Right lobe of liver (tissue), 6 donors: ENCODE measurements around the gene HIRA. TPM values are rescaled to one million over a fixed set of nuclear protein-coding genes. Genes with fewer than 3 reads are reported as not detected.

Experiments
- ATAC-seq, 4 donors: fragments of 200-7000 bp; cut with Tn5 transposase; one replicate each; pipeline ENCODE4 v1.9.1; 2020; ENCODE audit warnings: mild to moderate bottlenecking in 4 of 4, moderate library complexity in 4 of 4
- DNase-seq, 3 donors: peaks; one replicate each; pipeline ENCODE4 v3.0.0-alpha.2; 2020
- H3K27ac ChIP-seq, 3 donors: fragments of 200-600 bp; one replicate each; pipeline ENCODE4 v1.8.0; 2022
- H3K27me3 ChIP-seq, 2 donors: fragments of 200-600 bp; one replicate each; pipeline ENCODE4 v1.8.0; 2022
- H3K36me3 ChIP-seq, 4 donors: fragments of 200-600 bp; sonication (generic) in 1 of 4; one replicate each; pipeline versions ENCODE4 v1.5.1 to v1.8.0; 2017 to 2022; ENCODE audit warnings: control low read depth in 1 of 4
- H3K4me1 ChIP-seq, 4 donors: fragments of 200-600 bp; sonication (generic) in 1 of 4; one replicate each; pipeline versions ENCODE4 v1.5.1 to v1.8.0; 2017 to 2022; ENCODE audit warnings: control low read depth in 1 of 4
- H3K4me3 ChIP-seq, 3 donors: fragments of 200-600 bp; one replicate each; pipeline ENCODE4 v1.8.0; 2022
- H3K9me3 ChIP-seq, 4 donors: fragments of 200-600 bp; sonication (generic) in 1 of 4; one replicate each; pipeline versions ENCODE4 v1.5.1 to v1.8.0; 2017 to 2022; ENCODE audit warnings: control low read depth in 1 of 4
- CTCF ChIP-seq, 4 donors: fragments of 200-600 bp in 3 of 4; fragments of 450-650 bp in 1 of 4; IDR thresholded peaks; one replicate each; pipeline versions ENCODE4 v1.5.1 to v1.8.0; 2016 to 2022; ENCODE audit warnings: antibody characterized with exemption in 4 of 4, mild to moderate bottlenecking in 2 of 4
- POLR2A ChIP-seq: fragments of 450-650 bp; IDR thresholded peaks from one replicate; pipeline ENCODE4 v1.6.1; 2017; ENCODE audit warnings: antibody characterized with exemption, mild to moderate bottlenecking
- WGBS: methylation state at CpG from one replicate; pipeline ENCODE4 v1.1.6; 2018; ENCODE audit warnings: low coverage, low lambda C conversion rate; ENCODE audit not compliant: insufficient coverage; ENCODE audit errors: missing lambda C conversion rate; 5-methylcytosine and 5-hydroxymethylcytosine counted together
- intact Hi-C, 2 donors: fragments of 100-400 bp; cut with DNase I; formaldehyde crosslinking; loops; one replicate each; pipeline versions ENCODE4 v1.11.2 to v1.14.1; 2022
- total RNA-seq, 6 experiments: library from RNA; depleted of rRNA in 2 of 6; stranded (reverse); fragments of >200 nt in 2 of 6; fragmentation: NEBNext Ultra II Directional in 3 of 6; extraction: Animal tissue kit (Norgen Biotek cat#: 25700) in 3 of 6; gene quantifications; one replicate each; pipeline versions ENCODE4 v1.1.0 to v1.2.4, GENCODE V29; 2016 to 2023
- donor health status: DM: no; HTN: yes; CAD: no.
- donor health status: DM: no; HTN: no; CAD: no.
- donor health status: DM: no; HTN: no; CAD: no.
- donor health status: DM: no; HTN: yes; CAD: no.
- donor health status: DM: no; HTN: yes; CAD: no.

Gene HIRA
- total RNA-seq, 6 experiments from 2014 or later: 14.6 to 25.0 (median 17.8) TPM

GRCh38 chr22:19473578-19473977 is 42.0 kb upstream of the HIRA start:
- peak in 1 of 4 donors; percentile 27 for ATAC-seq
- H3K4me1 ChIP-seq: peaks cover 0 to 13% (median 3%) of the 10 kb centered on the region in 4 donors
- no peaks in the 10 kb centered on the region for H3K27me3 ChIP-seq
- 79% methylated on average over 2 of the region's 3 CpGs for WGBS
- H3K36me3 ChIP-seq: peaks cover 0 to 59% (median 27%) of the 10 kb centered on the region in 4 donors
- intact Hi-C loops: no loop called here
- H3K4me3 ChIP-seq: no peak overlapping the region
- H3K27ac ChIP-seq: no peak overlapping the region
- TF ChIP-seq POLR2A (no peak), CTCF (IDR thresholded peaks at IDR 0.05) (peak in 1 of 4 donors; percentile 6)
- no peaks in the 10 kb centered on the region for H3K9me3 ChIP-seq
- DNase-seq: no peak

GRCh38 chr22:19472233-19472632 is 40.7 kb upstream of the HIRA start:
- no peaks in the 10 kb centered on the region for H3K27me3 ChIP-seq
- no peak overlapping the region for H3K4me3 ChIP-seq
- H3K4me1 ChIP-seq: peaks cover 0 to 4% (median 2%) of the 10 kb centered on the region in 4 donors
- no peak overlapping the region for H3K27ac ChIP-seq
- H3K9me3 ChIP-seq: no peaks in the 10 kb centered on the region
- H3K36me3 ChIP-seq: peaks cover 0 to 70% (median 34%) of the 10 kb centered on the region in 4 donors
- intact Hi-C loops: no loop called here
- DNase-seq (no peak), ATAC-seq (peak in 1 of 4 donors; percentile 15)
- no peak for TF ChIP-seq POLR2A
- TF ChIP-seq CTCF (IDR thresholded peaks at IDR 0.05): no peak
- WGBS: 92% methylated on average over 7 of the region's 8 CpGs

- H3K27ac ChIP-seq: no peak overlapping the region
- TF ChIP-seq CTCF (IDR thresholded peaks at IDR 0.05) (no peak), POLR2A (no peak)
- no peak for ATAC-seq
- H3K36me3 ChIP-seq: peaks cover 0 to 76% (median 39%) of the 10 kb centered on the region in 4 donors
- H3K9me3 ChIP-seq: no peaks in the 10 kb centered on the region
- H3K4me1 ChIP-seq: no peaks in the 10 kb centered on the region
- no peak for DNase-seq
- 95% methylated on average over 4 of the region's 11 CpGs for WGBS
- no peak overlapping the region for H3K4me3 ChIP-seq
- intact Hi-C loops: no loop called here
- no peaks in the 10 kb centered on the region for H3K27me3 ChIP-seq
These were observed 40.0 kb upstream of the HIRA start for GRCh38 chr22:19471572-19471971.

GRCh38 chr22:19470010-19470409 is 38.5 kb upstream of the HIRA start:
- intact Hi-C loops: no loop called here
- no peak for DNase-seq
- no peaks in the 10 kb centered on the region for H3K9me3 ChIP-seq
- H3K4me1 ChIP-seq: no peaks in the 10 kb centered on the region
- WGBS: 90% methylated on average over 2 of the region's 2 CpGs
- peaks cover 0 to 87% (median 51%) of the 10 kb centered on the region in 4 donors for H3K36me3 ChIP-seq
- no peak overlapping the region for H3K27ac ChIP-seq
- no peaks in the 10 kb centered on the region for H3K27me3 ChIP-seq
- TF ChIP-seq POLR2A (no peak), CTCF (IDR thresholded peaks at IDR 0.05) (no peak)
- ATAC-seq: no peak
- H3K4me3 ChIP-seq: no peak overlapping the region

- Histone ChIP-seq H3K36me3 (peaks cover 0 to 87% (median 53%) of the 10 kb centered on the region in 4 donors), H3K4me3 (no peak overlapping the region), H3K27me3 (no peaks in the 10 kb centered on the region), H3K27ac (no peak overlapping the region), H3K4me1 (no peaks in the 10 kb centered on the region), H3K9me3 (no peaks in the 10 kb centered on the region)
- TF ChIP-seq POLR2A (no peak), CTCF (IDR thresholded peaks at IDR 0.05) (no peak)
- no peak for DNase-seq
- no peak for ATAC-seq
- intact Hi-C loops: no loop called here
- 83% methylated on average over 1 of the region's 7 CpGs for WGBS
These were observed 37.9 kb upstream of the HIRA start for GRCh38 chr22:19469421-19469820.
